Urinary bladder (tissue), 4 donors: ENCODE measurements around the gene AVP. TPM values are rescaled to one million over a fixed set of nuclear protein-coding genes. Genes with fewer than 3 reads are reported as not detected.
"Not testable (repeated sequence)": the region's sequence is repeated elsewhere in the genome, so short reads cannot be mapped to it uniquely, and the experiment has no call there.

Experiments used
- DNase-seq: peaks from one replicate; pipeline ENCODE4 v3.0.0-alpha.2; 2015; ENCODE audit errors: extremely low spot score
- H3K27ac ChIP-seq: one replicate; pipeline ENCODE4 v1.5.1; 2013; ENCODE audit warnings: low read depth, mild to moderate bottlenecking, moderate library complexity
- H3K36me3 ChIP-seq: one replicate; pipeline ENCODE4 v1.6.1; 2013; ENCODE audit warnings: mild to moderate bottlenecking, moderate library complexity; ENCODE audit not compliant: insufficient read depth
- H3K4me1 ChIP-seq: one replicate; pipeline ENCODE4 v1.6.1; 2013; ENCODE audit warnings: mild to moderate bottlenecking, moderate library complexity; ENCODE audit not compliant: insufficient read depth
- H3K4me3 ChIP-seq: one replicate; pipeline ENCODE4 v1.5.1; 2013; ENCODE audit warnings: low read depth, low read length
- WGBS: extraction: QIAGEN DNeasy Blood & Tissue Kit; methylation state at CpG from one replicate; pipeline ENCODE4 v1.1.7; 2013; 5-methylcytosine and 5-hydroxymethylcytosine counted together
- polyA plus RNA-seq: library from polyadenylated mRNA; stranded (reverse); fragments of 200-250 nt; gene quantifications from one replicate; pipeline ENCODE4 v1.2.3, GENCODE V29; 2013
- total RNA-seq: library from RNA; depleted of rRNA; stranded (reverse); fragments of >200 nt; gene quantifications from one replicate; pipeline ENCODE4 v1.2.3, GENCODE V29; 2014
- donor health status: healthy with polysubstance abuse.
- donor health status: healthy.

Gene AVP
- total and polyA plus RNA-seq, 2 donors = not detected

DNA sequence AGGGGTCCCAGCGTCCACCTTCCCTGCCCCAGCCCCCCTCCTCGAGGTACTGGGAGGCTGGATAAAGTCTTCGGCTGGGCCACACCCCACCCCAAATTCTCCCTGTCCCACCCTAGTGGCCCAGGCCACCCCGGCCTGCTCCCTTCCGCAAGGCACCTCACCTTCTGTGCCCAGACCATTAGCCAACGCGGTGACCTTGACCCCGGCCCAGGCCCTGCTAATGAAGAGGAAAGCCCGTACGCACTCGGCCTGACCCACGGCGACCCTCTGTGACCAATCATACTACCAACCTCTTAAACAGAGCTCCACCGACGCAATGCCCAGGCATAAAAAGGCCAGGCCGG lies 13.3 kb downstream of the AVP start:
- DNase-seq = no peak
- Histone ChIP-seq H3K4me3 (peak overlapping the region; percentile 73), H3K27ac (no peak overlapping the region), H3K36me3 (no peaks in the 10 kb centered on the region), H3K4me1 (no peaks in the 10 kb centered on the region)
- WGBS = 80% methylated on average over 16 of the region's 16 CpGs

DNA sequence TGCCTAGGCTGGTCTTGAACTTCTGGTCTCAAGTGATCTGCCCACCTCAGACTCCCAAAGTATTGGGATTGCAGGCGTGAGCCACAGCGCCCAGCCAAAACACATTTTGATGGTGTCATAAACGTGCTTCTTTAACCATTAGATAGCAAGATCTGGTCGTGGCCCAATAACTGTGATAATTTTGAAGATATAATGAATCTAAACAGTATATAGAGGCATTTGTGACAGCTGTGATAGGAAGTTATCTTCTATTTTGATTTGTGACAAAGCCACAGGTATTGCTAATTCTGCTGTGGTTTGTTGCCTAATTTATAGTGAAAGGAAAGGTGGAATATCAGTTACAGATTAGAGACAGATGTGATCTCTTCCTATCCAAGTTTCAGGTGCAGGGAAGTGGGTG lies 13.8 kb downstream of the AVP start:
- Histone ChIP-seq H3K4me1 (no peaks in the 10 kb centered on the region), H3K4me3 (no peak overlapping the region)
- WGBS = 87% methylated on average over 4 of the region's 4 CpGs

DNA sequence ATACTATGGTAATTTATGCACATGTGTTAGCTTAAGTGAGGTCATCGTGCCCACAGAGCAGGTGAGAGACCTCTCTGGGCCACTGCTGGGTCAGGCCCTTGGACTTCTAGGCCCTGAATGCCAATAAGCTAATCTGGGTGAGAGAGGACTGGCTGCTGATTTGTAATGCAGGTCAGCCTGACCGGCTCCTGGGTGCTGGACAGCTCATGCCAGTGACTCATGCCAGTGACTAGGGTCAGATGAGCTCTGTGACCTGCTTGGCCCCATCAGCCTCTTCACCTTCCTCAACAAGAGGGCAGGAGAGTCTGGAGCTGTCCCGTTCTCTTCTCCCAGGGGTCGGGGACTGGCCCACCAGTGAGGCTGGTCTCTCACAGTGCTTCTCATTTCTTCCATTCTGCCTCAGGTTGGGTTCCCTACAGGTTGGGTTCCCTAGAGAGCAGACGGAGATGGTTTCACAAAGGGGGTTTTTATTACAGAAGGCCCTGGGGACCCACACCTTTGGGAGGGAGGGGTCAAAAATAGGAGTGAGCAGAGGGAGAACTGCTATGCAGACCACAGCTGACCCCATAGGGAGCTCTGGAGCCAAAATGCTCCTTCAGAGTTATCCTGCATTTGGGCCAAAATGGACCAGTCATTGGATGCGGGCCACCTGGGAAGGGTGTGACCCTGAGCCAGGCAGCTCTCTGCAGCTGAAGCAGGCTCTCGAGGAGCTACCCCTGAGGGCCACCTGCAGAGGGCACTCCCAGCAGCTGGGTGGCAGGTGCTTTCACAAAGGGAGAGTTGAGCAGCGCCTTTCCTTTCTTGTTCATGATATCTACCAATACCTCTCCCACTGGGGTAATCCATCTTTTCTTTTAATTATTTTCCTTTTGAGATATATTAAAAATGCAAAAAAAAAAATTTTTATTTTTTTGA lies 15.3 kb downstream of the AVP start:
- Histone ChIP-seq H3K27ac (no peak overlapping the region), H3K4me3 (no peak overlapping the region), H3K4me1 (no peaks in the 10 kb centered on the region), H3K36me3 (no peaks in the 10 kb centered on the region)
- 84% methylated on average over 8 of the region's 8 CpGs for WGBS
- no peak for DNase-seq

More for the DNA sequence above, 13.8 kb downstream of the AVP start:
- H3K36me3 ChIP-seq = no peaks in the 10 kb centered on the region
- no peak for DNase-seq
- H3K27ac ChIP-seq = no peak overlapping the region

DNA sequence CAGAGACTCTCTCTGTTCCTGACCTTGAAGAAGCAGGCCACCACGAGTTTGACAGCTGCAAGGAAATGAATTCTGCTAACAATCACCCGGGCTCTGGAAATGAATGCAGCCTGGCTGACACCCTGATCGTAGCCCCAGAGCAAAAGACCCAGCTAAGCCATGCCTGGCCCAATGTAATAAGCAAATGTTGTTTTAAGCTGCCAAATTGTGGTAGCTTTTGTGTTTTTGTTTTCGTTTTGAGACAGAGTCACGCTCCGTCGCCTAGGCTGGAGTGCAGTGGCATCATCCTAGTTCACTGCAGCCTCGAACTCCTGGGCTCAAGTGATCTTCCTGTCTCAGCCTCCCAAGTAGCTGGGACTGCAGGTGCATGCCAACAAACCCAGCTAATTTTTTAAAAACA lies 16.4 kb downstream of the AVP start:
- Histone ChIP-seq H3K4me1 (no peaks in the 10 kb centered on the region), H3K4me3 (no peak overlapping the region), H3K36me3 (no peaks in the 10 kb centered on the region), H3K27ac (no peak overlapping the region)
- WGBS = 61% methylated on average over 8 of the region's 8 CpGs
- no peak for DNase-seq

DNA sequence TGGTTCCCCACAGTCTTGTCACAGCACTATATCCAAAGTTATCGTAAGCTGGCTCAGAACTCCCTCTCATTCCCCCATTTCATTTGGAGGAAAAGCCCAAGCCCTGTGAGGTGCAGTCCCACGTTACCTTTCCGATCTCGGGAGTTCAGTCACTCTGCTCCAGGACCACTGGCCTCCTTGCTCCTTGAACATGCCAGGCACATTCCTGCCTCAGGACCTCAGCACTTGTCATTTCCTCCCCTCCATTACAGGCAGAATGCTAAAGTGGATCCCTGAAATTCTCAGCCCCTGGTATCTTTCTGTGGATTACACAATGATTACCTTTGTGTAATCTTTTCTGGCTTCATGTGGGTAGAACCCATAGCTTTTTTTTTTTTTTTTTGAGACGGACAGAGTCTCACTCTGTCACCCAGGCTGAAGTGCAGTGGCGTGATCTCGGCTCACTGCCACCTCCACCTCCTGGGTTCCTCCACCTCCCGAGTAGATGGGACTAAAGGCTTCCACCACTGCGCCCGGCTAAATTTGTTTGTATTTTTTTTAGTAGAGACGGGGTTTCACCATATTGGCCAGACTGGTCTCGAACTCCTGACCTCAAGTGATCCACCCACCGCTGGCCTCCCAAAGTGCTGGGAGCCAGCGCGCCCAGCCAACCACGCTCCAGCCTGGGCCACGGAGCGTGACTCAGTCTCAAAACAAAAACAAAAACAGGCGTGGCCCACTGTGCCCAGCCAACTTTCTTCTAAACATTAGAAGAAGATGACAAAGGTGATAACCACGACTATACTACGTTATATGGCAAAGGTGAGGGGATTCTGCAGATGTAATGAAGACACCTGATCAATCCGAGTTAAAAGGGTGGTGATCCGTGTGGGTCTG lies 17.1 kb downstream of the AVP start:
- H3K4me1 ChIP-seq = no peaks in the 10 kb centered on the region
- no peaks in the 10 kb centered on the region for H3K36me3 ChIP-seq
- WGBS = 76% methylated on average over 23 of the region's 23 CpGs
- no peak for DNase-seq
- H3K27ac ChIP-seq = no peak overlapping the region
- H3K4me3 ChIP-seq = no peak overlapping the region

DNA sequence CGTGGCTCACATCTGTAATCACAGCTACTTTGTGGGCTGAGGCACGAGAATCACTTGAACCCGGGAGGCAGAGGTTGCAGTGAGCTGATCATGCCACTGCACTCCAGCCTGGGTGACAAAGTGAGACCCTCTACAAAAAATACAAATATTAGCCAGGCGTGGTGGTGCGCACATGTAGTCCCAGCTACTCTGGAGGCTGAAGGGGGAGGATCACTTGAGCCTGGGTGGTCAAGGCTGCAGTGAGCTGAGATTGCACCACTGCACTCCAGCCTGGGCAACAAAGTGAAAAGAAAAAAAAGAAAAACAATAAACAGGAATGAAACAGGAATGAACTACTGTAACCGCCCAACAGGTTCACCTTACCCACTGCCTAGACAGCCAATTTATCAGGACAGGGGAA lies 20.4 kb downstream of the AVP start:
- not testable (repeated sequence) for DNase-seq, H3K36me3 ChIP-seq, H3K4me3 ChIP-seq, H3K4me1 ChIP-seq, H3K27ac ChIP-seq
- WGBS = 82% methylated on average over 6 of the region's 6 CpGs

DNA sequence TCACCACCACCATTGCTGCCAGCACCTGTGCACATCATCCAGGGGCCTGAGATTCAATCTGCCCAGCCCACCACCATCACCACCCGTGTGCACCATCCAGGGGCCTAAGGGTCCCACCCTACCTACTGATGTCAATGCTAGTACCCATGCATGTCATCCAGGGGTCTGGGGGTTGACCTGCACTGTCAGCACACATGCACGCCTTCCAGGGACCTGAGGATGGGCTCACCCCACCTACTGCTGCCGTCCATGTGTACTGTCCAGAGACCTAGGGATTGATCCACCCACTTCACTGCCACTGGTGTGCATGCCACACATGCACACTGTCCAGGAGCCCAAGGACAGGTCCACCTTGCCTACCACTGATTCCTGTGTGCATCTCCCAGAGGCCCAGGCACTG lies 25.0 kb downstream of the AVP start:
- Histone ChIP-seq H3K27ac (no peak overlapping the region), H3K4me1 (no peaks in the 10 kb centered on the region), H3K4me3 (no peak overlapping the region), H3K36me3 (no peaks in the 10 kb centered on the region)
- no peak for DNase-seq
- 90% methylated on average over 3 of the region's 3 CpGs for WGBS

DNA sequence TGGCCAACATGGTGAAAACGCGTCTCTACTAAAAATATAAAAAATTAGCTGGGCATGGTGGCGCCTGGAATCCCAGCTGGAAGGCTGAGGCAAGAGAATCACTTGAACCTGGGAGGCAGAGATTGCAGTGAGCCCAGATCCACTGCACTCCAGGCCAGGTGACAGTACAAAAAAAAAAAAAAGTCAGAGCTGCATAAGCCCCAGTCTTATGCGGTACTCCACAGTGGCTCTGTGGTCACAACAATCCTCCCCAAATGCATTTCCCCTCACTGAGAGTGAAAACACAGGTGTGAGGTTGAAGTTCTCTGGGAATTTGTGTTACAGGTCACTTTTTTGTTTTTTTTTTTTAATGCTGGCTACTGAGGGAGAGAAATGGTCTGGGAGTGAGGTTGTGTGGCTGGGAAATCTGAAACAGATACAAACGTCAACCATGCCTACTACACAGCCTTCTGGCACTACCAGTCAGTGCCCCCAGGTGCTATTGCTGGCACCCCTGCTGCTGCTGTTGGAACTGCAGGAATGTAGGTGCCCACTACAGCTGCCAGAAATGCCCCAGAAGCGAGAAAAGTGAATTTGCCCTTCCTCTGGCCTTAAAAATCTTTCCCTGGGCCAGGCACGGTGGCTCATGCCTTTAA lies 33.0 kb downstream of the AVP start:
- no peak for DNase-seq
- no peaks in the 10 kb centered on the region for H3K4me1 ChIP-seq

DNA sequence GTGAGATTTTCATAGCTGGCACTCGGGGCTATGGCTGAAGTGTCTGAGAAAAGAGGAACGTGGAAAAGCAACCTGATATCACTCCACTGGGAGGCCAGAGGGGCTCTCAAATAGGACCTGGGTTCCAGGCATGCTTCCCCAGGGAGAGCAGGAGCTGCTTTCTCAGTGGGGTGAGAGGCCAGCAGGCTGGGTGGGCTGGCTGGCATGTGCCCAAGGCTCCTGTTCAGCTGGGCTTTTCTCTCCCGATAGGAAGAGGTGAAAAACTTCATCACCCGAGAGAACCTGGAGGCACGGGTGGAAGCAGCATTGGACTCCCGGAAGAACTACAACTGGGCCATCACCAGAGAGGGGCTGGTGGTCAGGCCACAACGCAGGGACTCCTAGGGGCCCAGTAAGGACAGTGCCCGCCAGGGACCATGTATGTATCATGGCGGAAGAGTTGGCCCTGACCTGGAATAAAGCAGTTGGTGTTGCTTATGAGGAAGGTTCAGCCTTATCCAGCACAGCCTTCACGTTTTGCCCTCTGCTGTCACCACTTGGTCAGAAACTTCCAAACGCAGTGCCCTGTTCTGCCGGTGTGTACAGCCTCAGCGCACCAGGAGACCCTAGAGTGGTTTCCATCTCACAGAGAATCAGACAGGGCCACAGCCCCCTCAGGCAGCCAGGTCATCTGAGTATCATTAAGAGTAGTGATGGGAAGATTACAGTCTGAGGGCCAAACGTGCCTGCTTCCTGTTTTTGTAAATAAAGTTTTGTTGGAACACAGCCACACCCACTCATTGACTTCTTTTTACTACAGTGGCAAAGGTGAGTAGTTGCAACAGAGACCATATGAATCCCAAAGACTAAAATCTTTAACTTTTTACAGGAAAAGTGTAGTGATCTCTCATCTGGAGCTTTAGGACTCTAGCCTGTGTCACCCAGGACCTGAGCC lies 36.8 kb downstream of the AVP start:
- DNase-seq = no peak
- no peak overlapping the region for H3K27ac ChIP-seq
- H3K4me3 ChIP-seq = no peak overlapping the region
- no peaks in the 10 kb centered on the region for H3K4me1 ChIP-seq
- WGBS = 82% methylated on average over 14 of the region's 14 CpGs
- H3K36me3 ChIP-seq = peaks cover 3% of the 10 kb centered on the region

More for the DNA sequence above, 33.0 kb downstream of the AVP start:
- Histone ChIP-seq H3K4me3 (no peak overlapping the region), H3K27ac (no peak overlapping the region), H3K36me3 (peaks cover 3% of the 10 kb centered on the region)
- 65% methylated on average over 7 of the region's 7 CpGs for WGBS

DNA sequence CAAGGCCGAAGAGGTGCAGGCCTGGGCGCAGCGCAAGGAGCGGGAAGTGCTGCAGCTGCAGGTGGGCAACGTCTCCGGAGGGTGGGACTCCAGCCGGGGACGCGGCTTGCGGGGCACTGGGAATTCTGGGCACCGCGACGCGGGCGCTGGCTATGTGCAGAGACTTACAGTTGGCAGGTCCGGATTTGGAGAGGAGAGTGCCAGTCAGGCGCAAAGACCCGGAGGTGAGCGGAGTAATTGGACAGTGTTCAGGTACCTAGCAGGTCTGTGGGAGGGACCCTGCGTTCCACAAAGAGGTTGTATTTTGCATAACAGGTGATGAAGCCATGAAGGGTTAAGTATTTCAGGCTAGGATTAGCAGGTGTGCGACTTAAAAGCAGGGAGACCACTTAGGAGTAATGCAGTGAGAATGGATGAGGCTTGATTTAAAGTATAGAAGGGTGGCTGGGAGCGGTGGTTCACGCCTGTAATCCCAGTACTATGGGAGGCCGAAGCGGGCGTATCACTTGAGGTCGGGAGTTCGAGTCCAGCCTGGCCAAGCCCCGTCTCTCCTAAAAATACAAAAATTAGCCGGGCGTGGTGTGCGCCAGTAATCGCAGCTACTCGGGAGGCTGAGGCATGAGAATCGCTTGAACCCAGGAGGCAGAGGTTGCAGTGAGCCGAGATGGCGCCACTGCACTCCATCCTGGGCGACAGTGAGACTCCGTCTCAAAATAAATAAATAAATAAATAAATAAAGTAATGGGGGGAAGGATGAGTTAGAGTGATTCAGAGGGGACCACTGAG lies 37.7 kb downstream of the AVP start:
- Histone ChIP-seq H3K4me3 (peak overlapping the region; percentile 93), H3K36me3 (peaks cover 3% of the 10 kb centered on the region), H3K27ac (no peak overlapping the region), H3K4me1 (no peaks in the 10 kb centered on the region)
- DNase-seq = no peak
- WGBS = 40% methylated on average over 39 of the region's 39 CpGs

DNA sequence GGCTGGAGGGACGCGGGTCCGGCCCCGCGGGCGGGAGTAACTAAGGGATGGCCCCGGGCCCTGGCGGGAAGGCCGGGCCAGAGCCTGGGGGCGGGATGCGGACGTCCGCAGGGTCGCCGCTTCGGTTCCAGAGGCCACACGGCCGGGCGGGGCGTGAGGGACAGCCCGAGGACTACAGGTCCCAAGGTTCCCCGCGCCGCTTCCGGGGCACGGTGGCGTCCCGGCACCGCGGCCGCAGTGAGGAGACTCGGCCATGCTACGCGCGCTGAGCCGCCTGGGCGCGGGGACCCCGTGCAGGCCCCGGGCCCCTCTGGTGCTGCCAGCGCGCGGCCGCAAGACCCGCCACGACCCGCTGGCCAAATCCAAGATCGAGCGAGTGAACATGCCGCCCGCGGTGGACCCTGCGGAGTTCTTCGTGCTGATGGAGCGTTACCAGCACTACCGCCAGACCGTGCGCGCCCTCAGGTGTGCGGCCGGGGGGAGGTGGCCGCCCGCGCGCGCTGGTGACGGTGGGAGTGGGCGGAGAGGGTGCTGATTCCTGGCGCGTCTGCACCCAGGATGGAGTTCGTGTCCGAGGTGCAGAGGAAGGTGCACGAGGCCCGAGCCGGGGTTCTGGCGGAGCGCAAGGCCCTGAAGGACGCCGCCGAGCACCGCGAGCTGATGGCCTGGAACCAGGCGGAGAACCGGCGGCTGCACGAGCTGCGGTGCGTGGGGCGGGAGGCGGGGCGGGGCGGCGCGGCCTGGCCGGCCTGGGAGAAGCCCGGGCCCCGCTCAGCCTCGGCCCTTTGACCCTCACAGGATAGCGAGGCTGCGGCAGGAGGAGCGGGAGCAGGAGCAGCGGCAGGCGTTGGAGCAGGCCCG lies 38.5 kb downstream of the AVP start, which contains the start of gene MRPS26:
MRPS26 (plus strand) TSS at position 237 of the 861 bp plus-strand sequence; CDS start at position 254, 17 bp downstream.
- peak; percentile 66 for DNase-seq
- no peaks in the 10 kb centered on the region for H3K4me1 ChIP-seq
- WGBS = under 1% methylated on average over 104 of the region's 104 CpGs
- H3K27ac ChIP-seq = peak within 1 kb of the TSS; percentile 94
- H3K36me3 ChIP-seq = peaks cover 3% of the 10 kb centered on the region
- H3K4me3 ChIP-seq = peak within 1 kb of the TSS; percentile 93
